Natural killer cell treated with Interleukin-12 subunit alpha and Interleukin-12 subunit beta and Interleukin-15 and Interleukin-18, amount 100 ng/mL, for 72 hours (primary cell): Measurements from ENCODE around the gene FBXO5. TPM values are rescaled to one million over a fixed set of nuclear protein-coding genes. Genes with fewer than 3 reads are reported as not detected.
"Not testable (repeated sequence)": the region's sequence is repeated elsewhere in the genome, so short reads cannot be mapped to it uniquely, and the experiment has no call there.

ENCODE experiments used
- ATAC-seq, 2 donors: fragments of 150-1000 bp; cut with Tn5 transposase in 1 of 2; sonication (Bioruptor Pico), chemical (Tn5 transposase) in 1 of 2; 2 replicates each; pipeline ENCODE4 v1.10.0; 2021
- DNase-seq: peaks from one replicate; pipeline ENCODE4 v3.0.0; 2022; ENCODE audit warnings: low spot score
- H3K27ac Mint-ChIP-seq, 2 donors: 1 replicate in 1 of 2; 2 replicates in 1 of 2; pipeline ENCODE4 v1.8.0; 2022; ENCODE audit warnings: mixed read lengths in 2 of 2, mild to moderate bottlenecking in 1 of 2, moderate library complexity in 1 of 2
- H3K27me3 Mint-ChIP-seq, 2 donors: 1 replicate in 1 of 2; 2 replicates in 1 of 2; pipeline ENCODE4 v1.8.0; 2022; ENCODE audit warnings: mixed read lengths in 2 of 2
- H3K36me3 Mint-ChIP-seq: one replicate; pipeline ENCODE4 v1.8.0; 2022; ENCODE audit warnings: mixed read lengths
- H3K4me1 Mint-ChIP-seq, 2 donors: 1 replicate in 1 of 2; 2 replicates in 1 of 2; pipeline ENCODE4 v1.8.0; 2022; ENCODE audit warnings: low read depth in 2 of 2, mixed read lengths in 2 of 2, mild to moderate bottlenecking in 1 of 2
- H3K4me3 Mint-ChIP-seq: one replicate; pipeline ENCODE4 v1.8.0; 2022; ENCODE audit warnings: mixed read lengths
- H3K9me3 Mint-ChIP-seq: 2 replicates; pipeline ENCODE4 v1.8.0; 2022; ENCODE audit warnings: mixed read lengths
- total RNA-seq, 2 donors: library from RNA; stranded (reverse); gene quantifications; one replicate each; pipeline ENCODE4 v1.2.3, GENCODE V29; 2022

The FBXO5 gene
- total RNA-seq, 2 donors from 2014 or later, result 26.3 to 33.9 TPM

GRCh38 chr6:153003366-153003690 is 20.5 kb upstream of the FBXO5 start:
- H3K36me3 Mint-ChIP-seq, result peaks cover 20% of the 10 kb centered on the region
- no peaks in the 10 kb centered on the region for H3K9me3 Mint-ChIP-seq
- peak overlapping the region; percentile 93 to 96 for H3K27ac Mint-ChIP-seq
- DNase-seq, result no peak
- peaks cover 31 to 39% of the 10 kb centered on the region in 2 donors for H3K4me1 Mint-ChIP-seq
- H3K4me3 Mint-ChIP-seq, result peak overlapping the region; percentile 92
- no peaks in the 10 kb centered on the region for H3K27me3 Mint-ChIP-seq
- ATAC-seq, result no peak

GRCh38 chr6:153002613-153003365 is 19.9 kb upstream of the FBXO5 start, which contains the start of gene MTRF1L:
MTRF1L (minus strand) TSS chr6:153002709; CDS start chr6:153002685, 24 bp downstream.
- Mint-ChIP-seq H3K4me3 (peak within 1 kb of the TSS; percentile 92), H3K9me3 (no peaks in the 10 kb centered on the region), H3K27me3 (no peaks in the 10 kb centered on the region), H3K27ac (peak within 1 kb of the TSS; percentile 93 to 96), H3K36me3 (peaks cover 20% of the 10 kb centered on the region), H3K4me1 (peaks cover 31 to 39% of the 10 kb centered on the region in 2 donors)
- DNase-seq, result peak; percentile 95
- peak; percentile 98 for ATAC-seq

GRCh38 chr6:153001767-153002612 is 19.1 kb upstream of the FBXO5 start:
- DNase-seq, result no peak
- Mint-ChIP-seq H3K4me3 (peak overlapping the region; percentile 92), H3K9me3 (no peaks in the 10 kb centered on the region), H3K27ac (peak overlapping the region; percentile 93 to 96), H3K36me3 (peaks cover 24% of the 10 kb centered on the region), H3K4me1 (peaks cover 35 to 43% of the 10 kb centered on the region in 2 donors), H3K27me3 (no peaks in the 10 kb centered on the region)
- ATAC-seq, result peak in 1 of 2 donors; percentile 0

- Mint-ChIP-seq H3K36me3 (peaks cover 29% of the 10 kb centered on the region), H3K4me3 (peak overlapping the region; percentile 92), H3K4me1 (peaks cover 38 to 49% of the 10 kb centered on the region in 2 donors), H3K27ac (peak overlapping the region; percentile 93 to 96)
- not testable (repeated sequence) for H3K9me3 Mint-ChIP-seq, DNase-seq, H3K27me3 Mint-ChIP-seq, ATAC-seq
Observed at GRCh38 chr6:153000790-153001189, 17.9 kb upstream of the FBXO5 start.

GRCh38 chr6:153000243-153000642 is 17.4 kb upstream of the FBXO5 start:
- H3K9me3 Mint-ChIP-seq, result no peaks in the 10 kb centered on the region
- no peak for DNase-seq
- H3K27ac Mint-ChIP-seq, result no peak overlapping the region
- peaks cover 29% of the 10 kb centered on the region for H3K36me3 Mint-ChIP-seq
- ATAC-seq, result no peak
- H3K4me1 Mint-ChIP-seq, result peaks cover 38 to 54% of the 10 kb centered on the region in 2 donors
- no peaks in the 10 kb centered on the region for H3K27me3 Mint-ChIP-seq
- H3K4me3 Mint-ChIP-seq, result peak overlapping the region; percentile 55

GRCh38 chr6:152999538-152999937 is 16.7 kb upstream of the FBXO5 start:
- H3K36me3 Mint-ChIP-seq, result peaks cover 29% of the 10 kb centered on the region
- peaks cover 38 to 54% of the 10 kb centered on the region in 2 donors for H3K4me1 Mint-ChIP-seq
- H3K27ac Mint-ChIP-seq, result peak overlapping the region in 1 of 2 donors; percentile 15
- ATAC-seq, H3K9me3 Mint-ChIP-seq, DNase-seq, H3K27me3 Mint-ChIP-seq: not testable (repeated sequence)
- peak overlapping the region; percentile 53 for H3K4me3 Mint-ChIP-seq

- H3K4me1 Mint-ChIP-seq, result peaks cover 10 to 25% of the 10 kb centered on the region in 2 donors
- no peak for ATAC-seq
- H3K36me3 Mint-ChIP-seq, result peaks cover 19% of the 10 kb centered on the region
Observed at GRCh38 chr6:152993847-152994246, 11.0 kb upstream of the FBXO5 start.

GRCh38 chr6:152993431-152993830 is 10.6 kb upstream of the FBXO5 start:
- no peaks in the 10 kb centered on the region for H3K27me3 Mint-ChIP-seq
- peaks cover 19% of the 10 kb centered on the region for H3K36me3 Mint-ChIP-seq
- DNase-seq (no peak), ATAC-seq (no peak)
- H3K4me1 Mint-ChIP-seq, result peaks cover 10 to 24% of the 10 kb centered on the region in 2 donors
- H3K4me3 Mint-ChIP-seq, result no peak overlapping the region
- H3K9me3 Mint-ChIP-seq, result no peaks in the 10 kb centered on the region
- peak overlapping the region; percentile 27 to 75 for H3K27ac Mint-ChIP-seq

More at GRCh38 chr6:152993847-152994246, 11.0 kb upstream of the FBXO5 start:
- H3K9me3 Mint-ChIP-seq, result no peaks in the 10 kb centered on the region
- H3K27me3 Mint-ChIP-seq, result no peaks in the 10 kb centered on the region
- H3K4me3 Mint-ChIP-seq, result no peak overlapping the region
- DNase-seq, result no peak
- H3K27ac Mint-ChIP-seq, result peak overlapping the region; percentile 27 to 75

- peaks cover 13% of the 10 kb centered on the region for H3K36me3 Mint-ChIP-seq
- H3K9me3 Mint-ChIP-seq, result no peaks in the 10 kb centered on the region
- no peak for DNase-seq
- H3K4me1 Mint-ChIP-seq, result peaks cover 16 to 24% of the 10 kb centered on the region in 2 donors
- peak overlapping the region; percentile 6 to 16 for H3K27ac Mint-ChIP-seq
- no peak for ATAC-seq
- H3K27me3 Mint-ChIP-seq, result no peaks in the 10 kb centered on the region
- no peak overlapping the region for H3K4me3 Mint-ChIP-seq
Observed at GRCh38 chr6:152986978-152987377, 4.1 kb upstream of the FBXO5 start.

GRCh38 chr6:152985300-152985699 is 2.5 kb upstream of the FBXO5 start:
- not testable (repeated sequence) for H3K27me3 Mint-ChIP-seq, H3K9me3 Mint-ChIP-seq, ATAC-seq, DNase-seq
- H3K36me3 Mint-ChIP-seq, result peaks cover 20% of the 10 kb centered on the region
- peaks cover 23 to 34% of the 10 kb centered on the region in 2 donors for H3K4me1 Mint-ChIP-seq
- H3K27ac Mint-ChIP-seq, result peak overlapping the region; percentile 92 to 96
- peak overlapping the region; percentile 91 for H3K4me3 Mint-ChIP-seq

- Mint-ChIP-seq H3K9me3 (no peaks in the 10 kb centered on the region), H3K27ac (peak overlapping the region; percentile 92 to 96), H3K4me3 (peak overlapping the region; percentile 91), H3K4me1 (peaks cover 27 to 38% of the 10 kb centered on the region in 2 donors), H3K27me3 (no peaks in the 10 kb centered on the region), H3K36me3 (peaks cover 21% of the 10 kb centered on the region)
- ATAC-seq (no peak), DNase-seq (no peak)
Observed at GRCh38 chr6:152984513-152984872, 1.7 kb upstream of the FBXO5 start.

GRCh38 chr6:152983637-152984512 is 1.0 kb upstream of the FBXO5 start:
- Mint-ChIP-seq H3K4me3 (peak overlapping the region; percentile 91), H3K9me3 (no peaks in the 10 kb centered on the region), H3K36me3 (peaks cover 21% of the 10 kb centered on the region)

More at GRCh38 chr6:152983637-152984512, 1.0 kb upstream of the FBXO5 start:
- Mint-ChIP-seq H3K4me1 (peaks cover 27 to 43% of the 10 kb centered on the region in 2 donors), H3K27me3 (no peaks in the 10 kb centered on the region), H3K27ac (peak overlapping the region; percentile 92 to 96)
- peak in 1 of 2 donors; percentile 34 for ATAC-seq
- peak; percentile 97 for DNase-seq
